ENCODE results near the gene CFAP161.

DNA sequence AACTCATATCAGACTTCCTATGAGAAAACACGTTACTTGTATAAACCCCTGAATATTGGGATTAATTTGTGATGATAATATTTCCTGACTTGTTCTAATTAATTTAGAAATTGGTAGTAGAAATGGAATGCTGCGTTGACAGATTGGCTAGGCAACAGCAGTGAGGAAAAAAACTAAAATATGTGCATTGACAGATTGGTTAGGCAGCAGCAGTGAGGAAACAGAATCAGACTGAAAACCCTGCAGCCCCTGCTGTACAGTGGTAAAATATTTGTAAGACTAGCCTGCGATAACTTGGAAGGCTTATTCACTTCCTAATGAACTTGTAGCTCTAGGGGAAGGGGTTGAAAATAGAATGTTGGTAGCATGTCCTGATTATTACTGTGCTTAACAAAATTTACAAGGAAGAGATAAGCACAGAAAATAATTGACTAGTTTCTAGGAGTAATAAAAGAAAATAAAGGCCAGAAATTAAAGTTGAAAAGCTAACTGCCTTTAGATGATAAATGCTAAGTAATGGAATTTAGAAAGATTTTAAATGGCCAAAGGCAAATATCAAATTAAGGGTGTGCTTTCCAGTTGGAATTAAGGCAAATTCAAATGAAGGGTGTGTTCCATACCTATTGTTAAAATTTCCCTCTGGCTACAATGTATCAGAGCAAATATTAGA lies 32.7 kb downstream of the CFAP161 start:
- no peak for TF ChIP-seq ZNF274 (IDR thresholded peaks at IDR 0.05; ENCODE audit: low read depth, low read length)
- TF ChIP-seq SUZ12 (IDR thresholded peaks at IDR 0.05; ENCODE audit: extremely low read depth, insufficient read depth, insufficient read length), result no peak

All from NT2/D1 (cell line).